ENCODE measurements around the gene HAUS3. TPM values are rescaled to one million over a fixed set of nuclear protein-coding genes. Genes with fewer than 3 reads are reported as not detected.

The HAUS3 gene
- total and polyA plus RNA-seq, 2 of the 8 experiments (the other 6 are each of a cell fraction or from before 2014, with no cell fraction given), result 3.2 to 14.8 TPM

GRCh38 chr4:2290974-2291704 lies 49.2 kb upstream of the HAUS3 start:
- no peak overlapping the region for H4K91ac ChIP-seq (replicated peaks; ENCODE audit: insufficient read length, low read length)
- H3K36me3 ChIP-seq (ENCODE audit: control insufficient read depth in 2 of 4, insufficient read depth in 4 of 4, low read length in 3 of 4), result no peaks in the 10 kb centered on the region
- FAIRE-seq (no peak), DNase-seq (ENCODE audit: low read depth in 1 of 2, low spot score in 2 of 2) (peak in 1 of 2 experiments; percentile 45)
- H3K27me3 ChIP-seq (replicated peaks in 1 of 4; ENCODE audit: control insufficient read depth in 3 of 4, extremely low read depth in 1 of 4, insufficient read depth in 3 of 4, low read length in 3 of 4), result no peaks in the 10 kb centered on the region
- ChIA-PET CTCF (ENCODE audit: partially characterized antibody) (interaction anchor here (0.6 to 2.1 kb wide), 4 partner anchors 11 to 150 kb away, joined by 3 to 5 read pairs (median 4); no protein-coding TSS in a partner anchor), POLR2A (ENCODE audit: partially characterized antibody) (interaction anchor here (1.0 kb wide), 1 partner anchor 24 kb away, joined by 3 read pairs; no protein-coding TSS in a partner anchor)
- no peak overlapping the region for H2BK15ac ChIP-seq (ENCODE audit: low read length)
- peaks cover 0 to 2% of the 10 kb centered on the region in 2 experiments for H4K20me1 ChIP-seq (replicated peaks in 1 of 2; ENCODE audit: control insufficient read depth in 1 of 2, insufficient read depth in 2 of 2, low read length in 2 of 2)
- H3K23me2 ChIP-seq (ENCODE audit: low read depth, low read length), result no peaks in the 10 kb centered on the region
- H3K9me3 ChIP-seq (ENCODE audit: insufficient read depth in 2 of 2, low read depth in 1 of 2, low read length in 1 of 2), result no peaks in the 10 kb centered on the region
- H3K18ac ChIP-seq (ENCODE audit: extremely low read depth, low read length), result no peak overlapping the region
- peaks cover 0 to 8% (median 0%) of the 10 kb centered on the region in 4 experiments; a peak in 2 of 7 replicates for H3K4me1 ChIP-seq (replicated peaks in 1 of 4; ENCODE audit: control insufficient read depth in 3 of 4, insufficient read depth in 4 of 4, low read length in 3 of 4)
- no peak overlapping the region; the same call in 1 of the 2 replicates for H3K27ac ChIP-seq (ENCODE audit: low read depth, low read length)
- no peak overlapping the region for H2AFZ ChIP-seq (ENCODE audit: low read length)
- no peak overlapping the region for H3K23ac ChIP-seq (ENCODE audit: insufficient read length)
- H2AK5ac ChIP-seq (ENCODE audit: low read depth, low read length), result no peak overlapping the region
- H3K4me2 ChIP-seq (ENCODE audit: insufficient read depth in 1 of 2, low read depth in 2 of 2, low read length in 2 of 2), result no peak overlapping the region
- TF ChIP-seq TAF1 (IDR thresholded peaks at IDR 0.05; ENCODE audit: low read depth, low read length) (no peak), SIRT6 (IDR thresholded peaks at IDR 0.05; ENCODE audit: low read length) (no peak), SP1 (IDR thresholded peaks at IDR 0.05; ENCODE audit: low read depth, low read length) (no peak), JUN (IDR thresholded peaks at IDR 0.05; ENCODE audit: low read depth, low read length) (no peak), TEAD4 (IDR thresholded peaks at IDR 0.05; ENCODE audit: low read depth, low read length) (no peak), RXRA (IDR thresholded peaks at IDR 0.05; ENCODE audit: insufficient read depth, low read depth, low read length) (no peak)
- no peak overlapping the region for H2BK12ac ChIP-seq (ENCODE audit: low read depth, low read length)
- no peak overlapping the region for H3K4ac ChIP-seq (replicated peaks; ENCODE audit: insufficient read length, low read depth, low read length)
- no peak overlapping the region for H2BK120ac ChIP-seq (replicated peaks; ENCODE audit: low read depth, low read length)
- no peak overlapping the region for H3K4me3 ChIP-seq (ENCODE audit: extremely low read depth in 1 of 4, insufficient read depth in 2 of 4, low read depth in 3 of 4, low read length in 4 of 4)
- 0 out of 2 replicates have a peak overlapping the region, but pooled peaks have one; percentile 24 for H2BK5ac ChIP-seq (ENCODE audit: low read depth, low read length)
- H3K9ac ChIP-seq (replicated peaks in 1 of 4; ENCODE audit: extremely low read depth in 1 of 4, low read depth in 3 of 4, low read length in 3 of 4), result no peak overlapping the region
- H3K56ac ChIP-seq (replicated peaks; ENCODE audit: insufficient read length, low read depth, low read length), result no peak overlapping the region
- H2BK20ac ChIP-seq (ENCODE audit: low read length), result no peak overlapping the region
- no peaks in the 10 kb centered on the region for H3K79me2 ChIP-seq (ENCODE audit: control insufficient read depth in 1 of 2, insufficient read depth in 2 of 2, low read length in 2 of 2)
- no peak overlapping the region for H4K5ac ChIP-seq (ENCODE audit: insufficient read length, low read depth, low read length)
- whole genome bisulfite sequencing, 2 experiments (ENCODE audit: extremely low coverage in 1 of 2, insufficient coverage in 1 of 2, insufficient read length in 1 of 2, insufficient replicate concordance in 2 of 2, low coverage in 1 of 2, low lambda C conversion rate in 2 of 2, missing lambda C conversion rate in 1 of 2), result 89% methylated on average over 21 of the region's 24 CpGs; no CpG with 5 or more reads in 1 of the 2 experiments
- no peak overlapping the region for H3K14ac ChIP-seq (ENCODE audit: insufficient read length)
- H3K79me1 ChIP-seq (ENCODE audit: low read depth, low read length), result no peaks in the 10 kb centered on the region
- no peak overlapping the region for H4K8ac ChIP-seq (ENCODE audit: extremely low read depth, insufficient read depth, low read length)
